ENCODE results near the gene TIMP2. TPM values are rescaled to one million over a fixed set of nuclear protein-coding genes. Genes with fewer than 3 reads are reported as not detected.

Gene TIMP2
- total and polyA plus RNA-seq, 2 experiments from 2014 or later: 10.6 to 22.5 TPM

GRCh38 chr17:78822552-78822951 lies 102.6 kb downstream of the TIMP2 start:
- H3K4me1 Mint-ChIP-seq: no peaks in the 10 kb centered on the region
- H3K27me3 ChIP-seq (ENCODE audit: insufficient read depth): no peaks in the 10 kb centered on the region
- peaks cover 44% of the 10 kb centered on the region for H3K36me3 ChIP-seq (ENCODE audit: insufficient read depth)
- no peak overlapping the region for H3K4me3 ChIP-seq
- H3K36me3 Mint-ChIP-seq (ENCODE audit: low read depth): peaks cover 92% of the 10 kb centered on the region
- no peak overlapping the region for H2AFZ ChIP-seq
- H3K79me2 ChIP-seq (replicated peaks; ENCODE audit: insufficient read depth): peaks cover 8% of the 10 kb centered on the region
- TF ChIP-seq NANOG (IDR thresholded peaks at IDR 0.05; ENCODE audit: borderline replicate concordance) (no peak), JUNB (IDR thresholded peaks at IDR 0.05; ENCODE audit: unreplicated experiment) (no peak), REST (IDR thresholded peaks at IDR 0.05; ENCODE audit: unreplicated experiment) (no peak), POLR2AphosphoS5 (IDR thresholded peaks at IDR 0.05; ENCODE audit: low read depth) (no peak), EZH2 (IDR thresholded peaks at IDR 0.05; ENCODE audit: low read depth, unreplicated experiment) (no peak), EZH2phosphoT487 (IDR thresholded peaks at IDR 0.05; ENCODE audit: unreplicated experiment) (no peak), STAT1 (IDR thresholded peaks at IDR 0.05; ENCODE audit: unreplicated experiment) (no peak), ZNF114 (CRISPR knock-in tag; IDR thresholded peaks at IDR 0.05) (no peak), CREB1 (CRISPR knock-in tag; IDR thresholded peaks at IDR 0.05; ENCODE audit: low read depth) (no peak), ETS1 (IDR thresholded peaks at IDR 0.05) (no peak), CTCF (conservative IDR thresholded peaks at IDR 0.05; ENCODE audit: low read depth in 2 of 2) (no peak), ZNF462 (CRISPR knock-in tag; IDR thresholded peaks at IDR 0.05) (no peak)
- no peak for ATAC-seq
- no peaks in the 10 kb centered on the region for H3K4me1 ChIP-seq (ENCODE audit: insufficient read depth)
- H3K9me3 Mint-ChIP-seq: no peaks in the 10 kb centered on the region; the same call in 2 of the 3 replicates
- no peak overlapping the region for H3K4me3 Mint-ChIP-seq
- H3F3A ChIP-seq (replicated peaks; ENCODE audit: low read depth): no peaks in the 10 kb centered on the region
- H3K9me2 ChIP-seq (ENCODE audit: insufficient read depth): no peaks in the 10 kb centered on the region
- no peak overlapping the region for H3K27ac Mint-ChIP-seq
- no peak overlapping the region for H3K27ac ChIP-seq (ENCODE audit: low read depth)
- H4K20me1 ChIP-seq (replicated peaks; ENCODE audit: insufficient read depth): peaks cover 34% of the 10 kb centered on the region
- peaks cover 1% of the 10 kb centered on the region for H3K27me3 Mint-ChIP-seq (ENCODE audit: insufficient read depth, low read depth, poor library complexity)
- H3K4me2 ChIP-seq: no peak overlapping the region
- no peak for DNase-seq (ENCODE audit: low spot score)

Data from GM23338 (cell line).